T47D (cell line): ENCODE data around the gene ITGAV.

Experiments
- DNase-seq, 2 experiments: peaks; one replicate each; pipeline versions ENCODE4 v3.0.0 to v3.0.0-alpha.2; 2011 to 2012; ENCODE audit warnings: low read depth in 1 of 2, low spot score in 1 of 2
- JUND ChIP-seq: IDR thresholded peaks from 2 replicates; pipeline ENCODE4 v1.6.1; 2012; ENCODE audit warnings: low read depth
- in situ Hi-C: cut with HindIII; loops from 2 replicates; pipeline ENCODE4 v1.10.0; 2016; ENCODE audit warnings: low sequenced_read_pairs, low pct_unique_long_range_greater_than_20kb

Gene ITGAV

GRCh38 chr2:186607660-186608324, 17.9 kb downstream of the ITGAV start:
- TF ChIP-seq JUND: no peak
- in situ Hi-C loops: no loop called here
- DNase-seq: no peak

GRCh38 chr2:186610785-186611184, 20.9 kb downstream of the ITGAV start:
- in situ Hi-C loops: no loop called here
- TF ChIP-seq JUND: no peak
- DNase-seq: no peak

- TF ChIP-seq JUND: no peak
- DNase-seq: no peak
- in situ Hi-C loops: no loop called here
Observed at GRCh38 chr2:186611526-186611925, 21.7 kb downstream of the ITGAV start.

GRCh38 chr2:186612026-186612425, 22.2 kb downstream of the ITGAV start:
- DNase-seq: no peak
- in situ Hi-C loops: no loop called here
- no peak for TF ChIP-seq JUND

GRCh38 chr2:186612555-186613440, 22.9 kb downstream of the ITGAV start:
- no peak for TF ChIP-seq JUND
- in situ Hi-C loops: no loop called here
- DNase-seq: no peak

GRCh38 chr2:186614373-186614772, 24.5 kb downstream of the ITGAV start:
- no peak for DNase-seq
- no peak for TF ChIP-seq JUND
- in situ Hi-C loops: no loop called here

- DNase-seq: no peak
- TF ChIP-seq JUND: no peak
- in situ Hi-C loops: no loop called here
Observed at GRCh38 chr2:186617148-186617547, 27.3 kb downstream of the ITGAV start.

- in situ Hi-C loops: no loop called here
- no peak for TF ChIP-seq JUND
- DNase-seq: no peak
Observed at GRCh38 chr2:186617771-186618170, 27.9 kb downstream of the ITGAV start.

- in situ Hi-C loops: no loop called here
- TF ChIP-seq JUND: no peak
- no peak for DNase-seq
Observed at GRCh38 chr2:186618696-186619095, 28.8 kb downstream of the ITGAV start.

GRCh38 chr2:186623084-186623483, 33.2 kb downstream of the ITGAV start:
- in situ Hi-C loops: no loop called here
- no peak for DNase-seq
- no peak for TF ChIP-seq JUND

- in situ Hi-C loops: no loop called here
- no peak for DNase-seq
Observed at GRCh38 chr2:186624276-186624675, 34.4 kb downstream of the ITGAV start.

GRCh38 chr2:186629250-186629996, 39.6 kb downstream of the ITGAV start:
- DNase-seq: no peak
- in situ Hi-C loops: no loop called here
- TF ChIP-seq JUND: no peak

More at GRCh38 chr2:186624276-186624675, 34.4 kb downstream of the ITGAV start:
- TF ChIP-seq JUND: no peak

- in situ Hi-C loops: no loop called here
- DNase-seq: no peak
- no peak for TF ChIP-seq JUND
Observed at GRCh38 chr2:186632417-186632816, 42.6 kb downstream of the ITGAV start.
